ENCODE data around the gene NUP133.
"Not testable (repeated sequence)": the region's sequence is repeated elsewhere in the genome, so short reads cannot be mapped to it uniquely, and the experiment has no call there.

The NUP133 gene

GRCh38 chr1:229448845-229449244 lies 59.3 kb downstream of the NUP133 start:
- DNase-seq (ENCODE audit: low spot score) = no peak

GRCh38 chr1:229448354-229448753 lies 59.8 kb downstream of the NUP133 start:
- DNase-seq (ENCODE audit: low spot score) = no peak

- DNase-seq (ENCODE audit: low spot score) = no peak
Observed at GRCh38 chr1:229447809-229448252, 60.3 kb downstream of the NUP133 start.

- no peak for DNase-seq (ENCODE audit: low spot score)
Observed at GRCh38 chr1:229445828-229446227, 62.3 kb downstream of the NUP133 start.

- no peak for DNase-seq (ENCODE audit: low spot score)
Observed at GRCh38 chr1:229440851-229441537, 67.1 kb downstream of the NUP133 start.

GRCh38 chr1:229438021-229438420 lies 70.1 kb downstream of the NUP133 start:
- DNase-seq (ENCODE audit: low spot score) = no peak

- no peak for DNase-seq (ENCODE audit: low spot score)
Observed at GRCh38 chr1:229437443-229437842, 70.7 kb downstream of the NUP133 start.

GRCh38 chr1:229436201-229436600 lies 71.9 kb downstream of the NUP133 start:
- no peak for DNase-seq (ENCODE audit: low spot score)

GRCh38 chr1:229434641-229435051 lies 73.5 kb downstream of the NUP133 start:
- no peak for DNase-seq (ENCODE audit: low spot score)

GRCh38 chr1:229434005-229434640 lies 74.0 kb downstream of the NUP133 start, which contains the start of gene ACTA1:
Gene ACTA1, minus strand, starts transcription at chr1:229434094. Its CDS starts 979 bp downstream, at chr1:229433115.
- no peak for DNase-seq (ENCODE audit: low spot score)

- DNase-seq (ENCODE audit: low spot score) = no peak
Observed at GRCh38 chr1:229433364-229434004, 74.7 kb downstream of the NUP133 start.

- no peak for DNase-seq (ENCODE audit: low spot score)
Observed at GRCh38 chr1:229432905-229433304, 75.2 kb downstream of the NUP133 start.

- no peak for DNase-seq (ENCODE audit: low spot score)
Observed at GRCh38 chr1:229432116-229432461, 76.1 kb downstream of the NUP133 start.

GRCh38 chr1:229431284-229432115 lies 76.6 kb downstream of the NUP133 start:
- DNase-seq (ENCODE audit: low spot score) = no peak

- no peak for DNase-seq (ENCODE audit: low spot score)
Observed at GRCh38 chr1:229430761-229431283, 77.3 kb downstream of the NUP133 start.

- no peak for DNase-seq (ENCODE audit: low spot score)
Observed at GRCh38 chr1:229428256-229428655, 79.9 kb downstream of the NUP133 start.

- no peak for DNase-seq (ENCODE audit: low spot score)
Observed at GRCh38 chr1:229427572-229427971, 80.6 kb downstream of the NUP133 start.

- no peak for DNase-seq (ENCODE audit: low spot score)
Observed at GRCh38 chr1:229425564-229426159, 82.5 kb downstream of the NUP133 start.

GRCh38 chr1:229420765-229421164 lies 87.4 kb downstream of the NUP133 start:
- DNase-seq (ENCODE audit: low spot score) = no peak

- no peak for DNase-seq (ENCODE audit: low spot score)
Observed at GRCh38 chr1:229420224-229420623, 87.9 kb downstream of the NUP133 start.

GRCh38 chr1:229418586-229418985 lies 89.6 kb downstream of the NUP133 start:
- not testable (repeated sequence) for DNase-seq (ENCODE audit: low spot score)

GRCh38 chr1:229412810-229413209 lies 95.3 kb downstream of the NUP133 start:
- DNase-seq (ENCODE audit: low spot score) = not testable (repeated sequence)

Measured in Ammon's horn (tissue), 1 donor.